HG02759 (cell line): ENCODE data around the gene LAMA3.

ENCODE experiments used
- ATAC-seq: cut with Tn5 transposase; IDR thresholded peaks from one replicate; pipeline ENCODE4 v1.9.1; 2021; ENCODE audit warnings: mild to moderate bottlenecking, moderate library complexity; ENCODE audit not compliant: unreplicated experiment

Gene LAMA3

GRCh38 chr18:23930002-23930401 is 240.7 kb downstream of the LAMA3 start:
- no peak for ATAC-seq

- no peak for ATAC-seq
These were observed 243.3 kb downstream of the LAMA3 start for GRCh38 chr18:23932385-23933067.

- no peak for ATAC-seq
These were observed 244.2 kb downstream of the LAMA3 start for GRCh38 chr18:23933407-23933806.

GRCh38 chr18:23934252-23934651 is 245.0 kb downstream of the LAMA3 start:
- peak; percentile 48 for ATAC-seq

- no peak for ATAC-seq
These were observed 245.6 kb downstream of the LAMA3 start for GRCh38 chr18:23934863-23935262.

GRCh38 chr18:23935804-23936203 is 246.6 kb downstream of the LAMA3 start:
- no peak for ATAC-seq

GRCh38 chr18:23936381-23936958 is 247.2 kb downstream of the LAMA3 start:
- ATAC-seq, result no peak

- ATAC-seq, result no peak
These were observed 248.9 kb downstream of the LAMA3 start for GRCh38 chr18:23938043-23938756.

GRCh38 chr18:23938901-23939341 is 249.7 kb downstream of the LAMA3 start:
- no peak for ATAC-seq

GRCh38 chr18:23939366-23939765 is 250.1 kb downstream of the LAMA3 start:
- ATAC-seq, result no peak

- no peak for ATAC-seq
These were observed 250.6 kb downstream of the LAMA3 start for GRCh38 chr18:23939896-23940295.

- ATAC-seq, result no peak
These were observed 252.5 kb downstream of the LAMA3 start for GRCh38 chr18:23941791-23942190.

- ATAC-seq, result peak; percentile 58
These were observed 253.9 kb downstream of the LAMA3 start for GRCh38 chr18:23943104-23943503.

GRCh38 chr18:23943903-23944624 is 254.8 kb downstream of the LAMA3 start:
- no peak for ATAC-seq

- peak; percentile 59 for ATAC-seq
These were observed 256.3 kb downstream of the LAMA3 start for GRCh38 chr18:23945416-23946079.

GRCh38 chr18:23949863-23950262 is 260.6 kb downstream of the LAMA3 start:
- ATAC-seq, result no peak

- no peak for ATAC-seq
These were observed 261.4 kb downstream of the LAMA3 start for GRCh38 chr18:23950644-23951043.

- ATAC-seq, result no peak
These were observed 262.0 kb downstream of the LAMA3 start for GRCh38 chr18:23951206-23951605.

GRCh38 chr18:23953984-23954383 is 264.7 kb downstream of the LAMA3 start:
- no peak for ATAC-seq

GRCh38 chr18:23956483-23956882 is 267.2 kb downstream of the LAMA3 start:
- no peak for ATAC-seq

- ATAC-seq, result no peak
These were observed 268.8 kb downstream of the LAMA3 start for GRCh38 chr18:23958036-23958435.
